NK-92 (cell line): ENCODE results near the gene LENG9.
A peak's percentile ranks its signal among the peaks of the same experiment; 100 is the strongest.
"Not testable (repeated sequence)": the region's sequence is repeated elsewhere in the genome, so short reads cannot be mapped to it uniquely, and the experiment has no call there.

Source experiments
- DNase-seq: peaks from one replicate; lab custom pipeline; 2025; ENCODE audit not compliant: unreplicated experiment; lab: John Stamatoyannopoulos, UW

LENG9 gene

GRCh38 chr19:54463531-54464043, at the start of gene LENG9:
TSS of gene LENG9 (minus strand) at chr19:54463778. CDS start at chr19:54463526, 252 bp downstream.
- DNase-seq, result peak; percentile 69

GRCh38 chr19:54509200-54509940, 45.8 kb upstream of the LENG9 start:
- DNase-seq, result not testable (repeated sequence)

- DNase-seq, result not testable (repeated sequence)
These were observed 44.9 kb upstream of the LENG9 start for GRCh38 chr19:54508487-54508886.

- no peak for DNase-seq
These were observed 44.2 kb upstream of the LENG9 start for GRCh38 chr19:54507824-54508223.

GRCh38 chr19:54507038-54507717, 43.6 kb upstream of the LENG9 start:
- DNase-seq, result not testable (repeated sequence)

GRCh38 chr19:54506079-54506478, 42.5 kb upstream of the LENG9 start:
- no peak for DNase-seq

- DNase-seq, result not testable (repeated sequence)
These were observed 42.0 kb upstream of the LENG9 start for GRCh38 chr19:54505542-54505941.

- DNase-seq, result no peak
These were observed 39.0 kb upstream of the LENG9 start, which contains the start of gene LAIR2 for GRCh38 chr19:54502518-54503048. TSS of gene LAIR2 (plus strand) at chr19:54502831. CDS start at chr19:54502919, 88 bp downstream.

- DNase-seq, result not testable (repeated sequence)
These were observed 34.8 kb upstream of the LENG9 start for GRCh38 chr19:54498451-54498772.

GRCh38 chr19:54497747-54498450, 34.3 kb upstream of the LENG9 start:
- not testable (repeated sequence) for DNase-seq

- DNase-seq, result not testable (repeated sequence)
These were observed 31.7 kb upstream of the LENG9 start for GRCh38 chr19:54495284-54495683.

GRCh38 chr19:54493967-54494585, 30.5 kb upstream of the LENG9 start:
- DNase-seq, result no peak

GRCh38 chr19:54493056-54493455, 29.5 kb upstream of the LENG9 start:
- DNase-seq, result not testable (repeated sequence)

- no peak for DNase-seq
These were observed 29.0 kb upstream of the LENG9 start for GRCh38 chr19:54492568-54492967.

- DNase-seq, result no peak
These were observed 26.2 kb upstream of the LENG9 start for GRCh38 chr19:54489766-54490165.

GRCh38 chr19:54489341-54489740, 25.8 kb upstream of the LENG9 start:
- no peak for DNase-seq

- no peak for DNase-seq
These were observed 22.3 kb upstream of the LENG9 start for GRCh38 chr19:54485851-54486250.

GRCh38 chr19:54484451-54484850, 20.9 kb upstream of the LENG9 start:
- no peak for DNase-seq

GRCh38 chr19:54482889-54483288, 19.3 kb upstream of the LENG9 start:
- DNase-seq, result no peak

GRCh38 chr19:54481326-54481930, 17.9 kb upstream of the LENG9 start:
- DNase-seq, result no peak
